Heart left ventricle (tissue), 16 donors: ENCODE results near the gene UGT3A2. TPM values are rescaled to one million over a fixed set of nuclear protein-coding genes. Genes with fewer than 3 reads are reported as not detected.

Experiments
- ATAC-seq, 4 donors: fragments of 200-7000 bp; cut with Tn5 transposase; one replicate each; pipeline ENCODE4 v1.9.1; 2020 to 2022; ENCODE audit warnings: moderate library complexity in 4 of 4, mild to moderate bottlenecking in 3 of 4, moderate number of reproducible peaks in 1 of 4
- DNase-seq, 5 donors: peaks; one replicate each; pipeline ENCODE4 v3.0.0-alpha.2; 2020
- H3K27ac ChIP-seq, 12 donors: fragments of 200-600 bp; sonication (generic) in 4 of 12; one replicate each; pipeline versions ENCODE4 v1.5.0 to v1.8.0; 2016 to 2022; ENCODE audit warnings: mild to moderate bottlenecking in 2 of 12
- H3K27me3 ChIP-seq, 9 donors: fragments of 200-600 bp; sonication (generic) in 2 of 9; one replicate each; pipeline versions ENCODE4 v1.5.1 to v1.8.0; 2016 to 2022; ENCODE audit warnings: mild to moderate bottlenecking in 3 of 9
- H3K36me3 ChIP-seq, 9 donors: fragments of 200-600 bp; sonication (generic) in 2 of 9; one replicate each; pipeline versions ENCODE4 v1.5.0 to v1.8.0; 2018 to 2022; ENCODE audit warnings: mild to moderate bottlenecking in 2 of 9
- H3K4me1 ChIP-seq, 12 donors: fragments of 200-600 bp; sonication (generic) in 4 of 12; one replicate each; pipeline versions ENCODE4 v1.5.0 to v1.8.0; 2016 to 2022; ENCODE audit warnings: mild to moderate bottlenecking in 3 of 12
- H3K4me3 ChIP-seq, 12 donors: fragments of 200-600 bp; sonication (generic) in 4 of 12; one replicate each; pipeline versions ENCODE4 v1.5.0 to v1.8.0; 2017 to 2022; ENCODE audit warnings: mild to moderate bottlenecking in 9 of 12, moderate library complexity in 4 of 12
- H3K9me3 ChIP-seq, 12 donors: fragments of 200-600 bp; sonication (generic) in 4 of 12; one replicate each; pipeline versions ENCODE4 v1.5.0 to v1.8.0; 2016 to 2022; ENCODE audit warnings: mild to moderate bottlenecking in 1 of 12
- POLR2A ChIP-seq, 2 donors: fragments of 450-650 bp; IDR thresholded peaks; one replicate each; pipeline ENCODE4 v1.6.1; 2017; ENCODE audit warnings: antibody characterized with exemption in 2 of 2, mild to moderate bottlenecking in 2 of 2, moderate library complexity in 2 of 2
- WGBS, 4 donors: extraction: QIAGEN DNeasy Blood & Tissue Kit in 2 of 4; methylation state at CpG; one replicate each; pipeline versions ENCODE4 v1.1.5 to v1.1.7; 2013 to 2018; 5-methylcytosine and 5-hydroxymethylcytosine counted together
- intact Hi-C, 10 donors: fragments of 100-400 bp; cut with DNase I; formaldehyde crosslinking; loops; one replicate each; pipeline versions ENCODE4 v1.11.1 to v1.14.2; 2022
- polyA plus RNA-seq, 2 donors: library from polyadenylated mRNA; stranded (reverse); fragments of 200-250 nt; gene quantifications; one replicate each; pipeline ENCODE4 v1.2.3, GENCODE V29; 2013
- total RNA-seq, 9 donors: library from RNA; depleted of rRNA in 2 of 9; stranded (reverse); fragments of >200 nt in 2 of 9; fragmentation: NEBNext Ultra II Directional in 3 of 9; extraction: Animal tissue kit (Norgen Biotek cat#: 25700) in 3 of 9; gene quantifications; one replicate each; pipeline versions ENCODE4 v1.1.0 to v1.2.4, GENCODE V29; 2016 to 2023
- TF ChIP-seq, protein P1 (sequence below), 12 donors: fragments of 200-600 bp; sonication (generic) in 4 of 12; IDR thresholded peaks; one replicate each; pipeline versions ENCODE4 v1.5.0 to v1.8.0; 2018 to 2022; ENCODE audit warnings: antibody characterized with exemption in 12 of 12, mild to moderate bottlenecking in 5 of 12
- donor health status: ischemic (EF 13 %, LVEDD 7.1; RV severe dilation, severe dysfunction).
- donor health status: healthy with polysubstance abuse.
- donor health status: DM: no; HTN: yes; CAD: no.
- donor health status: DM: no; HTN: no; CAD: no.
- donor health status: ischemic (EF 25% LVEDD 6.9; RV normal size, moderate dysfunction).
- donor health status: ischemic (EF 25% LVEDD 5.7; RV mildly dilated, moderate dysfunction).
- donor health status: healthy.
- donor health status: DM: yes; HTN: yes; CAD: no.
- donor health status: ischemic (EF 35%, LVEDD 5.7; RV mildly dilated, moderate dysfunction).
- donor health status: nonischemic (EF 11% LVEDD 7.7; RV severe dilation, severe dysfunction).
- donor health status: DM: yes; HTN: yes; CAD: no.
- donor health status: PGD.
- donor health status: ischemic (EF 29% LVEDD 5.4; RV normal size, mild dysfunction).
- donor health status: nonischemic (EF 23%, LVEDD 6.1; RV moderate dilation, normal function).

The UGT3A2 gene
- total and polyA plus RNA-seq, 11 donors = 0.32 TPM; not detected in 10

DNA sequence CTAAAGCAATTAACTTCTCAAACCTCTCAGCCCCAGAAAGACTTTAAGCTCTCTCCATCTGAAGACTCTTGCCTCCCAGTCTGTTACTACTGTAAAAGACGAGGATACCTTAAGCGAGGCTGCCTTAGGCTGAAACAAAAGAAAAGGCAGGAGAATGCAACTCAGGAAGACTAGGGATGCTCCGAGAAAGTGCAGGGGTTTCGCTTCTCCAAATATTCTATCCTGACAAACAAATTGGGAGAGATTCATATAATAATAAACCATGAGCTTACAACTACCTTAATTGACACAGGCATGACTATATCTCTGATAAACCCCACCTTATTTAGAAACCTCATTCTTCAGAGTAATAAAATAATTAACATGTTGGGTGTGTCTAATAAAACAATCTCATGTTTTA, 70.6 kb downstream of the UGT3A2 start:
- Histone ChIP-seq H3K9me3 (no peaks in the 10 kb centered on the region), H3K4me3 (no peak overlapping the region), H3K4me1 (no peaks in the 10 kb centered on the region), H3K27me3 (peaks cover 0 to 4% (median 0%) of the 10 kb centered on the region in 9 donors), H3K36me3 (no peaks in the 10 kb centered on the region), H3K27ac (no peak overlapping the region)
- DNase-seq (no peak), ATAC-seq (no peak)
- intact Hi-C loops = no loop called here
- TF ChIP-seq, protein P1, sequence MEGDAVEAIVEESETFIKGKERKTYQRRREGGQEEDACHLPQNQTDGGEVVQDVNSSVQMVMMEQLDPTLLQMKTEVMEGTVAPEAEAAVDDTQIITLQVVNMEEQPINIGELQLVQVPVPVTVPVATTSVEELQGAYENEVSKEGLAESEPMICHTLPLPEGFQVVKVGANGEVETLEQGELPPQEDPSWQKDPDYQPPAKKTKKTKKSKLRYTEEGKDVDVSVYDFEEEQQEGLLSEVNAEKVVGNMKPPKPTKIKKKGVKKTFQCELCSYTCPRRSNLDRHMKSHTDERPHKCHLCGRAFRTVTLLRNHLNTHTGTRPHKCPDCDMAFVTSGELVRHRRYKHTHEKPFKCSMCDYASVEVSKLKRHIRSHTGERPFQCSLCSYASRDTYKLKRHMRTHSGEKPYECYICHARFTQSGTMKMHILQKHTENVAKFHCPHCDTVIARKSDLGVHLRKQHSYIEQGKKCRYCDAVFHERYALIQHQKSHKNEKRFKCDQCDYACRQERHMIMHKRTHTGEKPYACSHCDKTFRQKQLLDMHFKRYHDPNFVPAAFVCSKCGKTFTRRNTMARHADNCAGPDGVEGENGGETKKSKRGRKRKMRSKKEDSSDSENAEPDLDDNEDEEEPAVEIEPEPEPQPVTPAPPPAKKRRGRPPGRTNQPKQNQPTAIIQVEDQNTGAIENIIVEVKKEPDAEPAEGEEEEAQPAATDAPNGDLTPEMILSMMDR (IDR thresholded peaks at IDR 0.05) = no peak
- no peak for TF ChIP-seq POLR2A (IDR thresholded peaks at IDR 0.05)
- 80 to 85% (median 82%) methylated on average over 4 of the region's 4 CpGs for WGBS, 4 donors

DNA sequence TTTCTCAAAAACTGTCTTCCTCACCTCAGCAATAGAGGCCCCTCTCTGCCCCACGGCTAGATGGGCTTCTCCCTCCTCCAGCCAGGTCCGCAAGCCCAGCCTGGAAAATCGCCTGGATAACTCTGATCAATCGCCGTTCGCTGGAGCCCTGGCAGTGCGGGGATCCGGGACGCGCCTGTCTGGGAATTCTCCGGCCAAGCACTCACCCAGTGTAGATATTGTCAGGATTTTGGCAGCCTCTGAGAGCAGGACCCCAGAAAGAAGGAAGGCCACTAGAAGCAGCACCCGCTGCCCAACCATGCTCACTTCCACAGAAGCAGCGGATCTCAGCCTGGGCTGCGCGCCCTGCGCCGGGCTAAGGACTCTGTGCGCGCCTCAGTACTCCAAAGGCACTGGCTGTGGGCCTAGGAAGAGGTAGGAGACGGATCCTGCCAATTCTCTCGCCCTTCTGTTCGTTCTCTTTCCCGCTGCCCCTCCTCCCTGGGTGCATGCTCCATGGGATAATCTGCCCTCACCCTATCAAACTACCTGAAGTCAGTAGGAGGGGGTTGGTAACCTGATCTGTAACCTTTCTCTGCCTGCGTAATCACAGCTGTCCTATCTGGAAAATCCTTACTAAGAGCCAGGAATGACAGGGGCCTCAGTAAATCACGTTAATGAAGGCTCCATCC, 75.6 kb downstream of the UGT3A2 start, which contains the start of gene UGT3A1:
Gene UGT3A1, minus strand, starts transcription at position 450 of the 671 bp plus-strand sequence. Its CDS starts 150 bp downstream, at position 300.
- intact Hi-C loops = no loop called here
- H3K27ac ChIP-seq = no peak within 1 kb of the TSS
- no peaks in the 10 kb centered on the region for H3K4me1 ChIP-seq
- DNase-seq (no peak), ATAC-seq (no peak)
- TF ChIP-seq, protein P1 (IDR thresholded peaks at IDR 0.05) = no peak
- no peak for TF ChIP-seq POLR2A (IDR thresholded peaks at IDR 0.05)
- WGBS, 4 donors = 2 to 7% (median 5%) methylated on average over 24 to 25 of the region's 25 CpGs
- H3K27me3 ChIP-seq = peaks cover 0 to 19% (median 0%) of the 10 kb centered on the region in 9 donors
- no peaks in the 10 kb centered on the region for H3K9me3 ChIP-seq
- no peaks in the 10 kb centered on the region for H3K36me3 ChIP-seq
- no peak within 1 kb of the TSS for H3K4me3 ChIP-seq

DNA sequence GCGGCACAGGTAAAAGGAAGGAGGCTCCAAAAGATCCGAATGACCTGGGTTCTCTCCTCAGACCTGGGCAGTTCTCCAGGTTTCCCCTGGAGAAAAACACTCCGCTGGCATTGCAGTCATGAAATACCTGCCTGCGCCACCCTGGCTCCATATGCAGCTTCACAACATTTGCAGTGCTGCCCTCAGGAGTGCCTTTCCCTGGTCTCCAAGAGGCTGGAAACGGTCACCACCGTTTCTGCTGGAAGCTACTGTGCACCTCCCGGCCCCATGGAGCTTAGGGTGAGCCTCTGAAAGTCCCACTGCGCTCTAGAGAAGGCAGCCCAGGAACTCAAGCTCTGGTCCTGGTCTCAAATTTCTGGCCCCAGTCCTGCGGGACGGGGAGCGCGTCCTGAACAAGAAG, 76.2 kb downstream of the UGT3A2 start:
- Histone ChIP-seq H3K27me3 (peaks cover 0 to 19% (median 0%) of the 10 kb centered on the region in 9 donors), H3K4me1 (no peaks in the 10 kb centered on the region), H3K9me3 (no peaks in the 10 kb centered on the region), H3K36me3 (no peaks in the 10 kb centered on the region), H3K27ac (no peak overlapping the region), H3K4me3 (no peak overlapping the region)
- intact Hi-C loops = no loop called here
- ATAC-seq = no peak
- TF ChIP-seq, protein P1 (IDR thresholded peaks at IDR 0.05) = no peak
- no peak for TF ChIP-seq POLR2A (IDR thresholded peaks at IDR 0.05)
- 24 to 30% (median 29%) methylated on average over 12 of the region's 12 CpGs for WGBS, 4 donors
- DNase-seq = no peak

DNA sequence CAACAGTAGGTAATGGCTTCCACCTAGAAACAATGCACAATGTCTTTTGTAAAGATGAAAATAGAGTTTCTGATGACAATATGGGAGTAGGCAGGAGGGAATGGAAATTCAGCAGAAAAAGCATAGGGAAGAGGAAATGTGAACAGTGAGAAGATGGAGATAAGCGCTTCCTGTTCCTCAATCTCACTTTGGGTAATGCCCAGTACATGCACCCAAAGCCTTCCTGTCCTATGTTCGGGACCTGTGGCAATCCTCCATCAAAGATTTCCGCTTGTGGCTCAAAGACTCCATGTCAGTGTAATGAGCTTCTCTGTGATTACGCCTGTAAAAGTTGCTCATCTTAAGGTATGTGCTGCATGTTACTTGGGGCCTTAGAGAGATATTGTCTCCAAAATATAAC, 78.2 kb downstream of the UGT3A2 start:
- TF ChIP-seq, protein P1 (IDR thresholded peaks at IDR 0.05) = no peak
- no peak for TF ChIP-seq POLR2A (IDR thresholded peaks at IDR 0.05)
- no peak for ATAC-seq
- no peak for DNase-seq
- peaks cover 0 to 19% (median 0%) of the 10 kb centered on the region in 9 donors for H3K27me3 ChIP-seq
- H3K4me1 ChIP-seq = no peaks in the 10 kb centered on the region
- H3K27ac ChIP-seq = no peak overlapping the region
- no peak overlapping the region for H3K4me3 ChIP-seq
- WGBS, 4 donors = 57 to 73% (median 64%) methylated on average over 4 of the region's 4 CpGs
- no peaks in the 10 kb centered on the region for H3K9me3 ChIP-seq
- intact Hi-C loops = loop anchor here in 1 of 10 donors (10.0 kb wide), 1 partner anchor 834 kb away; no protein-coding TSS in a partner anchor
- H3K36me3 ChIP-seq = no peaks in the 10 kb centered on the region
